Prostate gland (tissue), 2 donors: Measurements from ENCODE around the gene PCDHA6.

Source experiments
- CTCF ChIP-seq, 4 experiments: fragments of 200-600 bp in 2 of 4; fragments of 450-650 bp in 2 of 4; sonication (generic) in 2 of 4; IDR thresholded peaks; 1 replicate in 3 of 4; 2 replicates in 1 of 4; pipeline ENCODE4 v1.5.1; 2016 to 2019; ENCODE audit warnings: antibody characterized with exemption in 4 of 4, mild to moderate bottlenecking in 2 of 4, moderate library complexity in 2 of 4
- POLR2A ChIP-seq: fragments of 450-650 bp; IDR thresholded peaks from one replicate; pipeline ENCODE4 v1.6.1; 2016; ENCODE audit warnings: antibody characterized with exemption, mild to moderate bottlenecking

GRCh38 chr5:140877262-140877581 lies 49.5 kb downstream of the PCDHA6 start:
- TF ChIP-seq CTCF (IDR thresholded peaks at IDR 0.05) (no peak), POLR2A (no peak)
